MM.1S (cell line): ENCODE measurements around the gene HOMER2.

Experiments used
- DNase-seq: peaks from one replicate; pipeline ENCODE4 v3.0.0-alpha.2; 2015
- H2AFZ ChIP-seq: fragments of 300-600 bp; sonication (generic); 2 replicates; pipeline ENCODE4 v1.6.0; 2016; ENCODE audit warnings: antibody characterized with exemption, low read length
- H3F3A ChIP-seq: fragments of 300-600 bp; sonication (generic); 2 replicates; pipeline ENCODE4 v1.6.1; 2016; ENCODE audit warnings: mild to moderate bottlenecking, antibody characterized with exemption, low read length, moderate library complexity, mixed read lengths; ENCODE audit not compliant: insufficient read depth
- H3K27ac ChIP-seq: fragments of 300-600 bp; sonication (generic); 2 replicates; pipeline ENCODE4 v1.5.1; 2016; ENCODE audit warnings: mild to moderate bottlenecking, low read length
- H3K27me3 ChIP-seq: fragments of 300-600 bp; sonication (generic); replicated peaks from 2 replicates; pipeline ENCODE4 v1.6.0; 2016; ENCODE audit warnings: low read length; ENCODE audit not compliant: insufficient read depth
- H3K36me3 ChIP-seq: fragments of 300-600 bp; sonication (generic); replicated peaks from 2 replicates; pipeline ENCODE4 v1.6.1; 2016; ENCODE audit warnings: mild to moderate bottlenecking, low read length, mixed read lengths; ENCODE audit not compliant: insufficient read depth
- H3K4me1 ChIP-seq: fragments of 300-600 bp; sonication (generic); 2 replicates; pipeline ENCODE4 v1.6.1; 2016; ENCODE audit warnings: low read length, mixed read lengths
- H3K4me2 ChIP-seq: fragments of 300-600 bp; sonication (generic); 2 replicates; pipeline ENCODE4 v1.6.0; 2016; ENCODE audit warnings: low read depth, low read length
- H3K4me3 ChIP-seq: fragments of 300-600 bp; sonication (generic); 2 replicates; pipeline ENCODE4 v1.5.1; 2016; ENCODE audit warnings: low read length, mixed read lengths
- H3K79me2 ChIP-seq: fragments of 300-600 bp; sonication (generic); 2 replicates; pipeline ENCODE4 v1.6.1; 2016; ENCODE audit warnings: mixed run types, low read length, mixed read lengths
- H3K9ac ChIP-seq: fragments of 300-600 bp; sonication (generic); 2 replicates; pipeline ENCODE4 v1.6.1; 2016; ENCODE audit warnings: low read length, mixed read lengths
- H3K9me2 ChIP-seq: fragments of 300-600 bp; sonication (generic); replicated peaks from 2 replicates; pipeline ENCODE4 v1.6.1; 2016; ENCODE audit warnings: mild to moderate bottlenecking, low read length, mixed read lengths; ENCODE audit not compliant: insufficient read depth
- H3K9me3 ChIP-seq: fragments of 300-600 bp; sonication (generic); replicated peaks from 2 replicates; pipeline ENCODE4 v1.6.1; 2016; ENCODE audit warnings: mild to moderate bottlenecking, low read length, mixed read lengths; ENCODE audit not compliant: insufficient read depth
- H4K20me1 ChIP-seq: fragments of 300-600 bp; sonication (generic); 2 replicates; pipeline ENCODE4 v1.6.1; 2016; ENCODE audit warnings: mild to moderate bottlenecking, low read length, moderate library complexity, mixed read lengths; ENCODE audit not compliant: insufficient read depth
- CTCF ChIP-seq: fragments of 300-600 bp; sonication (generic); IDR thresholded peaks from 2 replicates; pipeline ENCODE4 v1.5.1; 2016; ENCODE audit warnings: antibody characterized with exemption, low read length, mixed read lengths
- EZH2 ChIP-seq: fragments of 300-600 bp; sonication (generic); optimal IDR thresholded peaks from 2 replicates; pipeline ENCODE3; 2017; ENCODE audit warnings: low read depth, mild to moderate bottlenecking, antibody characterized with exemption, low read length, mixed read lengths
- EZH2phosphoT487 ChIP-seq: fragments of 300-600 bp; sonication (generic); IDR thresholded peaks from 2 replicates; pipeline ENCODE4 v1.6.1; 2018; ENCODE audit warnings: antibody characterized with exemption, low read length

Gene HOMER2

GRCh38 chr15:82918607-82919230 lies 33.8 kb downstream of the HOMER2 start:
- Histone ChIP-seq H3K36me3 (no peaks in the 10 kb centered on the region), H2AFZ (no peak overlapping the region), H3K9me3 (no peaks in the 10 kb centered on the region), H3F3A (no peaks in the 10 kb centered on the region), H3K27ac (no peak overlapping the region), H3K4me3 (no peak overlapping the region), H3K79me2 (no peaks in the 10 kb centered on the region), H3K27me3 (no peaks in the 10 kb centered on the region), H3K4me1 (no peaks in the 10 kb centered on the region), H3K9ac (no peak overlapping the region), H3K9me2 (no peaks in the 10 kb centered on the region), H4K20me1 (no peaks in the 10 kb centered on the region), H3K4me2 (no peak overlapping the region)
- DNase-seq: no peak
- TF ChIP-seq CTCF: no peak
- no peak for TF ChIP-seq EZH2phosphoT487
- TF ChIP-seq EZH2: no peak

DNA sequence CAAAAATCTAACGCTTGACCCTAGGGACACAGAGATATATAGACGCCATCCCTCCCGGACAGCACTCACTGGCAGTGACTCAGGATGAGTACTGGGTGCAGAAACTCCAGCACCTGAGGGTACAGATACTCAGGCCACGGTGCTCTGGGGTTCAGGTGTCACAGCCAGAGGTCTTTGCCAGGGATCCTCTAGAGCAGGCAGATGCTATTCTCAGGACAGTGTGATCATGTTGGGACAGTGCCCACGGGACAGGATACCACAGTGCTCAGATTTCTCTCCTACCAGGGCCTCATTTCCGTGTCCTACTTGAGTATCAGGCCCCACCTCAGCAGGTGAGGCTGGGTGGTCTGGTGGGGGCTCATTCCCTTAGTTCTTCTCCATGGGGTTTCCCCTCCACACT lies 34.4 kb downstream of the HOMER2 start:
- no peak for TF ChIP-seq CTCF
- TF ChIP-seq EZH2: no peak
- TF ChIP-seq EZH2phosphoT487: no peak
- Histone ChIP-seq H3K27me3 (no peaks in the 10 kb centered on the region), H3K4me3 (no peak overlapping the region)

GRCh38 chr15:82917249-82917648 lies 35.3 kb downstream of the HOMER2 start:
- Histone ChIP-seq H3F3A (no peaks in the 10 kb centered on the region), H3K4me3 (no peak overlapping the region)
- no peak for DNase-seq

More for the DNA sequence above, 34.4 kb downstream of the HOMER2 start:
- Histone ChIP-seq H3K9me2 (no peaks in the 10 kb centered on the region), H3K79me2 (no peaks in the 10 kb centered on the region), H4K20me1 (no peaks in the 10 kb centered on the region), H3K36me3 (no peaks in the 10 kb centered on the region), H3K4me2 (no peak overlapping the region), H3K9me3 (no peaks in the 10 kb centered on the region), H3K27ac (no peak overlapping the region), H3F3A (no peaks in the 10 kb centered on the region), H3K9ac (no peak overlapping the region), H2AFZ (no peak overlapping the region), H3K4me1 (no peaks in the 10 kb centered on the region)
- no peak for DNase-seq

More at GRCh38 chr15:82917249-82917648, 35.3 kb downstream of the HOMER2 start:
- no peak overlapping the region for H3K9ac ChIP-seq
- H3K27ac ChIP-seq: no peak overlapping the region
- no peaks in the 10 kb centered on the region for H4K20me1 ChIP-seq
- H3K9me2 ChIP-seq: no peaks in the 10 kb centered on the region
- H3K4me2 ChIP-seq: no peak overlapping the region
- H3K79me2 ChIP-seq: no peaks in the 10 kb centered on the region
- no peak overlapping the region for H2AFZ ChIP-seq
- H3K4me1 ChIP-seq: no peaks in the 10 kb centered on the region
- H3K36me3 ChIP-seq: no peaks in the 10 kb centered on the region
- H3K9me3 ChIP-seq: no peaks in the 10 kb centered on the region
- TF ChIP-seq EZH2phosphoT487 (no peak), CTCF (no peak), EZH2 (no peak)
- H3K27me3 ChIP-seq: no peaks in the 10 kb centered on the region
